H54 (cell line): ENCODE data around the gene CITED4.

ENCODE experiments used
- DNase-seq: peaks from one replicate; pipeline ENCODE4 v3.0.0; 2011; ENCODE audit warnings: low spot score, mixed read lengths; ENCODE audit not compliant: insufficient read length
- FAIRE-seq: peaks from 3 replicates; lab custom pipeline; 2011; peaks lifted over from hg19 to GRCh38; lab: Jason Lieb, UNC
- POLR2A ChIP-seq: IDR thresholded peaks from 2 replicates; pipeline ENCODE4 v1.6.1; 2011; ENCODE audit warnings: low read depth, mild to moderate bottlenecking, low read length

Gene CITED4

GRCh38 chr1:40839943-40840335 lies 22.2 kb downstream of the CITED4 start:
- FAIRE-seq (no peak), DNase-seq (no peak)
- no peak for TF ChIP-seq POLR2A

DNA sequence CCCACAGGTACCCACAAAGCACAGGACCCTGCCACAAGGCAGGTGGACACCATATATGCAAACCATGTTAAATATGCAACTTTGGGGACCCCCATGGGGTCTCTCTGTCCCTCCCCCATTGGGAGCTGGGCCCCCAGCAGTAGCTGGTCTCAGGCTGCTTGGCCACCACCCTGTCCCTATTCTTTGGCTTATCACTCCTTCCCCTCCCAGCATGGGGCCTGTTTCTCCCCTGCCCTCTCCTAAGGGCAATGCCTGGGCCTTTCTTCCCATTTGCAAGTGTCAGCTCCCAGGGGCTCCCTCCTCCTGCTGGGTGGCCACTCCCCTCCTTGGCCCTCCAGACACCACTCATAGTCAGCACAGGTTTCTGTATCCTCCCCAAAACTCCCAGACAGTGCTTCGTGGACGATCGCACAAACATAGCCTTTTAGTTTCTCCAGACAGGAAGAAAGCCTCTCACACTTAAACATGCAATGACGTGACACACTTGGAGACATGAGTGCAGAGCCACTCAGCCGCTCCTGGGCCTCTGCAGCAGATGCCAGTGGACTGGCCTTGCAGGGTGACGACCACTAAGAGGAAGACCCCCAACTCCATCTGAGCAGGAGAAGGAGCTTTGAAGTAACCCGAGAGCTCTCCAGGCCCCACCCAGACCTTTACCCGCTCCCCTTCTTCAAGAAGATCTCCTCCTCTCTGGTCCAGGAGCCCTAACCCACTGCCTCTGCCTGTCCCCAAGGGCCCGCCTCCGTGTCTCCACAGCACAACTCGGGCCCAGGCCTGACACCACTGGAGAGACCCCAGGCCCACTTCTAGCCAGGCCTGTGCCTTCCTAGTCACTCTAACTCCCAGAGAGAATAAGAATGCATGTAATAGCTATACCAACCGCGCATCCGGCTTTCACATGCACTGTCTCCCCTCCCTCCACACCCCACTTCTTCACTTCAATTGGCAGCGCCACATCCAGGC lies 22.9 kb downstream of the CITED4 start:
- no peak for TF ChIP-seq POLR2A
- DNase-seq = no peak
- no peak for FAIRE-seq

- DNase-seq (no peak), FAIRE-seq (no peak)
- no peak for TF ChIP-seq POLR2A
Measured at GRCh38 chr1:40838045-40838979, 23.9 kb downstream of the CITED4 start.

- TF ChIP-seq POLR2A = no peak
- DNase-seq (no peak), FAIRE-seq (no peak)
Measured at GRCh38 chr1:40837601-40838000, 24.6 kb downstream of the CITED4 start.

GRCh38 chr1:40836283-40836682 lies 25.9 kb downstream of the CITED4 start:
- TF ChIP-seq POLR2A = no peak
- FAIRE-seq (no peak), DNase-seq (no peak)

DNA sequence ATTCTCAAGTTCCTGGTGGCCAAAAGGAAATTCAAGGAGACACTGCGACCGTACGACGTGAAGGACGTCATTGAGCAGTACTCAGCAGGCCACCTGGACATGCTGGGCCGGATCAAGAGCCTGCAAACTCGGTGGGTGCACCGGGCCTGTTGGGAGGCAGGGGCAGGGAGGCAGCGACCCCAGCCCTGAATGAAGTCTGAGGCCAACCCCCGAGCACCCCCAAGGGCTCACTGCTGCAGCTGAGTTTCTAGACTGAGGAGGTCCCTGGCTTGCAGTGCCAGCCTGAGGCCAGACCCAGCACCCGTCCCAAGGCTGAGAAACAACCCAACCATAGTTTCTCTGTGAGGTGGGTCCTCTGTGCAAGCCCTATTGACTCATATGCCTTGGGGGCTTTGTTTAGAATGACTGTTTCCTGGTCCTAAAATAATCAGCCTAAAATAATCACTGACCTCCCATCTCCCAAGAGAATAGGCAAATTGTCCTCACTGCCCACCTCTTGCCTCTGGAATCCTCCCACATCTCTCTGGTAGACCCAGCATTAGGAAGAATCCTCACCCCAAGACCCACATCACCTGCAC lies 27.1 kb downstream of the CITED4 start:
- FAIRE-seq (no peak), DNase-seq (no peak)
- no peak for TF ChIP-seq POLR2A

DNA sequence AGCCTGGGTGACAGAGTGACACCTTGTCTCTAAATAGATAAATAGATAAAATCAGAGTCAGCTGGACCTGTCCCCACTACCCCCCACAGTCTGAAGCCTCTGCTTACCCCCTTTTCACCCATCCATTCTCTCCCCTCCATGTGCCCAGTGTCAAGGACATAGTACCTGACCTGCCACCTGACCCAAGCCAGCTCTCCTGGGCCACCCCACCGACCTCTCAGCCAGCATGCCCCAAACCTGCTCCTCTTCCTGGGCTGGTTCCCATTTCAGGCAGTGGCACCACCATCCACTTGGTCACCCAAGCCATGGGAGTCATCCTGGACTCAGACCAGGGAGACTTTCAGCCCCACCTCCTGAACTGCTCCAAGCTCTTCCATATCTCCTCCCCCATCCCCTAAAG lies 28.2 kb downstream of the CITED4 start:
- no peak for TF ChIP-seq POLR2A
- DNase-seq = no peak
- FAIRE-seq = no peak

GRCh38 chr1:40831001-40831732 lies 31.0 kb downstream of the CITED4 start:
- no peak for TF ChIP-seq POLR2A
- FAIRE-seq (no peak), DNase-seq (no peak)

DNA sequence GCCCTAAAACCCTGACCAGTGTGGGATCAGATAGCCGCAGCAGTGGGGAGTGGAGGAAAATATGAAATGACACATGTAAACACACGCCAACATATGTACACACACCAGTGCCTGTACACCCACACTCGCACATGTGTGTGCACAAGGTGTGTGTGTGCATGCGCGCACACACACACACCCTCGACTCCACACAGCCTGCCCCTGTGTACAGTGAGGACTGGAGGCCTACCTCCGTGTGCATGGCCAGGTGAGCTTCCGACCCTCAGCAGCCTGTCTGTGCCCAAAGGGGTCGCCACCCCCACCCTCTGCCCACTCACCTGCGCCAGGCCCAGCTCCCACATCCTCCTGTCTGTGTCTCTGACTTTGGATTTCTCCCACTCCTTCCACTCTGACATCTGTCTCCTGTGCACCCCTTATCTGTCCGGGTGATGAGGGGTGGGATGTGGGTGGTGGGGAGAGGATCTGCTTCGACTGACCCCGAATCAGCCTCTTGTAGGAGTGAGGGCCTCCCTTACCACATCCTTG lies 31.7 kb downstream of the CITED4 start:
- FAIRE-seq = no peak

GRCh38 chr1:40829631-40830245 lies 32.4 kb downstream of the CITED4 start:
- FAIRE-seq (no peak), DNase-seq (no peak)
- TF ChIP-seq POLR2A = no peak

More for the DNA sequence above, 31.7 kb downstream of the CITED4 start:
- no peak for DNase-seq
- TF ChIP-seq POLR2A = no peak

- no peak for TF ChIP-seq POLR2A
- DNase-seq = no peak
- no peak for FAIRE-seq
Measured at GRCh38 chr1:40825996-40826395, 36.2 kb downstream of the CITED4 start.

DNA sequence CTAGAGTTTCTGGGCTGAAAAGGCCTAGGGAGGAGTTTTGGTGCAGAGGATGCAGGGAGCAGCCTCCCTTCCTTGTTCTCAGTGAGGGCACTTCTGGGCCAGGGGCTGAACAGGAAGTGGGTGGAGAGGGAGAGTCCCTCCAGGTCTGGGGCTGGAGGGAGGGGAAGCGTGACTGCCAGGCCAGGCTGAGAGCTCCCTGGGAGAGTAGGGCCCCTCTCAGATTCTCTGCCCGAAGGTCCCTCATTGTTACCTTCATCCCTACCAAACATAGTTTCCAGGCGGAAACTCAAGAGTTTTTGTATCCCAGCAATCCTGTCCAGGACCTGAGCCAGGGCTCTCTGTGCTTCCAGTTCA lies 36.8 kb downstream of the CITED4 start:
- no peak for FAIRE-seq
- no peak for DNase-seq
- no peak for TF ChIP-seq POLR2A
